Loucy (cell line): ENCODE measurements around the gene PNPLA7.

Source experiments
- H2AFZ ChIP-seq: fragments of 200-600 bp; sonication (generic); 2 replicates; pipeline ENCODE4 v1.6.0; 2016; ENCODE audit warnings: antibody characterized with exemption, mild to moderate bottlenecking, low read length, moderate library complexity
- H3F3A ChIP-seq: fragments of 200-600 bp; 2 replicates; pipeline ENCODE4 v1.6.0; 2016; ENCODE audit warnings: antibody characterized with exemption, low read depth, mild to moderate bottlenecking
- H3K27me3 ChIP-seq: fragments of 200-600 bp; sonication (generic); 2 replicates; pipeline ENCODE4 v1.6.1; 2014; ENCODE audit warnings: low read length, mild to moderate bottlenecking; ENCODE audit not compliant: insufficient read depth, poor library complexity, severe bottlenecking
- H3K36me3 ChIP-seq: fragments of 200-600 bp; sonication (generic); 2 replicates; pipeline ENCODE4 v1.6.1; 2016; ENCODE audit warnings: low read length; ENCODE audit not compliant: insufficient read depth
- H3K4me1 ChIP-seq: fragments of 200-600 bp; sonication (generic); 2 replicates; pipeline ENCODE4 v1.5.1; 2014; ENCODE audit warnings: low read length, mild to moderate bottlenecking; ENCODE audit not compliant: insufficient read depth, poor library complexity, severe bottlenecking
- H3K4me2 ChIP-seq: fragments of 200-600 bp; sonication (generic); 2 replicates; pipeline ENCODE4 v1.6.0; 2014; ENCODE audit warnings: antibody characterized with exemption, low read length, low read depth, mild to moderate bottlenecking; ENCODE audit not compliant: poor library complexity, severe bottlenecking
- H3K4me3 ChIP-seq: fragments of 200-600 bp; sonication (generic); 2 replicates; pipeline ENCODE4 v1.5.1; 2014; ENCODE audit warnings: low read length, mild to moderate bottlenecking, mixed read lengths; ENCODE audit not compliant: poor library complexity, severe bottlenecking
- H3K79me2 ChIP-seq: fragments of 200-600 bp; sonication (generic); 2 replicates; pipeline ENCODE4 v1.6.1; 2014; ENCODE audit warnings: low read length; ENCODE audit not compliant: insufficient read depth
- H3K9ac ChIP-seq: fragments of 200-600 bp; sonication (generic); 2 replicates; pipeline ENCODE4 v1.6.0; 2014; ENCODE audit warnings: mild to moderate bottlenecking, low read depth, low read length, moderate library complexity; ENCODE audit not compliant: poor library complexity, severe bottlenecking
- H3K9me2 ChIP-seq: fragments of 200-600 bp; sonication (generic); replicated peaks from 2 replicates; pipeline ENCODE4 v1.6.1; 2016; ENCODE audit warnings: low read depth, low read length, mixed read lengths
- H3K9me3 ChIP-seq: fragments of 200-600 bp; sonication (generic); 2 replicates; pipeline ENCODE4 v1.6.1; 2014; ENCODE audit warnings: mild to moderate bottlenecking, antibody characterized with exemption, low read length, low read depth; ENCODE audit not compliant: insufficient read depth
- H4K20me1 ChIP-seq: fragments of 200-600 bp; sonication (generic); 2 replicates; pipeline ENCODE4 v1.6.0; 2014; ENCODE audit warnings: antibody characterized with exemption, low read length, mild to moderate bottlenecking; ENCODE audit not compliant: insufficient read depth, poor library complexity, severe bottlenecking
- CTCF ChIP-seq: fragments of 200-600 bp; sonication (generic); conservative IDR thresholded peaks from 2 replicates; pipeline ENCODE4 v1.5.1; 2014; ENCODE audit warnings: mild to moderate bottlenecking, antibody characterized with exemption, low read length
- EZH2phosphoT487 ChIP-seq: fragments of 200-600 bp; IDR thresholded peaks from 2 replicates; pipeline ENCODE4 v1.6.1; 2018; ENCODE audit warnings: antibody characterized with exemption, mild to moderate bottlenecking, moderate library complexity, borderline replicate concordance

Gene PNPLA7

GRCh38 chr9:137426018-137426681 is 124.1 kb downstream of the PNPLA7 start:
- H3K4me1 ChIP-seq, result no peaks in the 10 kb centered on the region
- H4K20me1 ChIP-seq, result no peaks in the 10 kb centered on the region
- no peaks in the 10 kb centered on the region for H3F3A ChIP-seq
- no peak overlapping the region for H3K4me2 ChIP-seq
- no peak overlapping the region for H3K9ac ChIP-seq
- H3K27me3 ChIP-seq, result no peaks in the 10 kb centered on the region
- H3K79me2 ChIP-seq, result no peaks in the 10 kb centered on the region
- no peaks in the 10 kb centered on the region for H3K9me2 ChIP-seq
- TF ChIP-seq CTCF, result no peak
- no peak for TF ChIP-seq EZH2phosphoT487
- no peaks in the 10 kb centered on the region for H3K36me3 ChIP-seq
- no peak overlapping the region for H3K4me3 ChIP-seq
- H3K9me3 ChIP-seq, result no peaks in the 10 kb centered on the region
- no peak overlapping the region for H2AFZ ChIP-seq

- no peak overlapping the region for H3K9ac ChIP-seq
- no peak overlapping the region for H3K4me2 ChIP-seq
- TF ChIP-seq CTCF (no peak), EZH2phosphoT487 (no peak)
These were observed 126.5 kb downstream of the PNPLA7 start for GRCh38 chr9:137423514-137424291.

GRCh38 chr9:137422604-137423513 is 127.3 kb downstream of the PNPLA7 start, which contains the start of the genes EXD3 and NOXA1:
Gene EXD3, minus strand, starts transcription at chr9:137423162. Its CDS starts 27,805 bp downstream, at chr9:137395357.
Gene NOXA1, plus strand, starts transcription at chr9:137423393. Its CDS starts 137 bp downstream, at chr9:137423530.
- H3K4me2 ChIP-seq, result no peak within 1 kb of the TSS
- no peak for TF ChIP-seq EZH2phosphoT487
- TF ChIP-seq CTCF, result no peak
- H3K9me3 ChIP-seq, result no peaks in the 10 kb centered on the region
- H3K9ac ChIP-seq, result no peak within 1 kb of the TSS
- no peaks in the 10 kb centered on the region for H3K27me3 ChIP-seq
- H3K79me2 ChIP-seq, result no peaks in the 10 kb centered on the region
- no peaks in the 10 kb centered on the region for H3K36me3 ChIP-seq
- H3K4me1 ChIP-seq, result no peaks in the 10 kb centered on the region
- H4K20me1 ChIP-seq, result no peaks in the 10 kb centered on the region
- H3F3A ChIP-seq, result no peaks in the 10 kb centered on the region
- H3K9me2 ChIP-seq, result no peaks in the 10 kb centered on the region
- no peak within 1 kb of the TSS for H3K4me3 ChIP-seq
- H2AFZ ChIP-seq, result no peak within 1 kb of the TSS

More at GRCh38 chr9:137423514-137424291, 126.5 kb downstream of the PNPLA7 start:
- H3F3A ChIP-seq, result no peaks in the 10 kb centered on the region
- H3K27me3 ChIP-seq, result no peaks in the 10 kb centered on the region
- H4K20me1 ChIP-seq, result no peaks in the 10 kb centered on the region
- H3K36me3 ChIP-seq, result no peaks in the 10 kb centered on the region
- H3K4me3 ChIP-seq, result no peak overlapping the region
- no peaks in the 10 kb centered on the region for H3K9me3 ChIP-seq
- no peak overlapping the region for H2AFZ ChIP-seq
- H3K9me2 ChIP-seq, result no peaks in the 10 kb centered on the region
- no peaks in the 10 kb centered on the region for H3K79me2 ChIP-seq
- H3K4me1 ChIP-seq, result no peaks in the 10 kb centered on the region
